Naive thymus-derived CD4-positive, alpha-beta T cell (primary cell): ENCODE data around the gene STK39. TPM values are rescaled to one million over a fixed set of nuclear protein-coding genes. Genes with fewer than 3 reads are reported as not detected.

Source experiments
- ATAC-seq: fragments of 150-1000 bp; cut with Tn5 transposase; 2 replicates; pipeline ENCODE4 v1.10.0; 2021; ENCODE audit warnings: mild to moderate bottlenecking, moderate library complexity
- CTCF ChIA-PET: fragments of 350-600 bp; sonication (Branson Sonifier 250); formaldehyde crosslinking; loops from one replicate; lab custom pipeline; 2021; ENCODE audit warnings: antibody characterized with exemption; lab: Charles Lee
- POLR2A ChIA-PET: fragments of 350-600 bp; sonication (Branson Sonifier 250); formaldehyde crosslinking; loops from one replicate; lab custom pipeline; 2021; ENCODE audit warnings: antibody characterized with exemption, inconsistent platforms; lab: Charles Lee
- DNase-seq, 9 donors: peaks; one replicate each; pipeline versions ENCODE4 v3.0.0 to v3.0.0-alpha.2; 2020 to 2022; ENCODE audit warnings: mixed read lengths in 1 of 9
- H3K27ac ChIP-seq: one replicate; pipeline ENCODE4 v1.7.0; 2013; ENCODE audit warnings: mild to moderate bottlenecking, low read depth, low read length, moderate library complexity
- H3K27me3 ChIP-seq, 2 donors: one replicate each; pipeline ENCODE4 v1.7.0; 2013; ENCODE audit warnings: low read length in 2 of 2, mild to moderate bottlenecking in 2 of 2, moderate library complexity in 2 of 2; ENCODE audit not compliant: control insufficient read depth in 2 of 2, insufficient read depth in 2 of 2
- H3K36me3 ChIP-seq, 3 experiments: 1 replicate in 2 of 3; 2 replicates in 1 of 3; pipeline ENCODE4 v1.7.0; 2013; ENCODE audit warnings: low read length in 3 of 3, mild to moderate bottlenecking in 3 of 3, moderate library complexity in 1 of 3; ENCODE audit not compliant: insufficient read depth in 3 of 3, control insufficient read depth in 2 of 3
- H3K4me1 ChIP-seq, 2 donors: one replicate each; pipeline ENCODE4 v1.7.0; 2013; ENCODE audit warnings: low read length in 2 of 2, mild to moderate bottlenecking in 2 of 2, moderate library complexity in 1 of 2; ENCODE audit not compliant: control insufficient read depth in 2 of 2, insufficient read depth in 2 of 2
- H3K4me3 ChIP-seq: 2 replicates; pipeline ENCODE4 v1.7.0; 2013; ENCODE audit warnings: mild to moderate bottlenecking, low read length
- H3K9me3 ChIP-seq, 3 experiments: 1 replicate in 2 of 3; 2 replicates in 1 of 3; pipeline ENCODE4 v1.7.0; 2013; ENCODE audit warnings: low read length in 3 of 3; ENCODE audit not compliant: control insufficient read depth in 2 of 3
- H3K27ac Mint-ChIP-seq, 9 donors: one replicate each; pipeline ENCODE4 v1.8.0; 2020 to 2022; ENCODE audit warnings: mixed read lengths in 9 of 9, mild to moderate bottlenecking in 8 of 9, moderate library complexity in 5 of 9, inconsistent platforms in 2 of 9
- H3K27me3 Mint-ChIP-seq, 5 donors: one replicate each; pipeline ENCODE4 v1.8.0; 2021 to 2022; ENCODE audit warnings: mixed read lengths in 5 of 5, mild to moderate bottlenecking in 1 of 5
- H3K36me3 Mint-ChIP-seq, 5 donors: one replicate each; pipeline ENCODE4 v1.8.0; 2020 to 2022; ENCODE audit warnings: mixed read lengths in 5 of 5, mild to moderate bottlenecking in 3 of 5, inconsistent platforms in 1 of 5
- H3K4me1 Mint-ChIP-seq, 7 donors: one replicate each; pipeline ENCODE4 v1.8.0; 2020 to 2022; ENCODE audit warnings: mixed read lengths in 7 of 7, mild to moderate bottlenecking in 3 of 7, inconsistent platforms in 1 of 7
- H3K4me3 Mint-ChIP-seq, 10 donors: one replicate each; pipeline ENCODE4 v1.8.0; 2020 to 2022; ENCODE audit warnings: mild to moderate bottlenecking in 10 of 10, mixed read lengths in 10 of 10, moderate library complexity in 6 of 10, inconsistent platforms in 2 of 10
- H3K9me3 Mint-ChIP-seq, 11 donors: one replicate each; pipeline ENCODE4 v1.8.0; 2020 to 2022; ENCODE audit warnings: mixed read lengths in 11 of 11, mild to moderate bottlenecking in 4 of 11, inconsistent platforms in 1 of 11, moderate library complexity in 1 of 11
- intact Hi-C, 2 donors: fragments of 100-400 bp; cut with micrococcal nuclease; formaldehyde crosslinking; loops; one replicate each; pipeline ENCODE4 v1.15.1; 2023
- polyA plus RNA-seq, 2 donors: library from polyadenylated mRNA; unstranded; fragments of 300-500 nt; fragmentation: Illumina TruSeq; gene quantifications; one replicate each; pipeline ENCODE4 v1.2.3, GENCODE V29; 2021
- total RNA-seq, 6 experiments: library from RNA in 5 of 6; stranded (reverse) in 5 of 6; gene quantifications; 1 replicate in 5 of 6; 2 replicates in 1 of 6; pipeline ENCODE4 v1.2.3 and lab custom pipeline; 2021 to 2026

STK39 gene
- total and polyA plus RNA-seq, 7 experiments from 2014 or later = 2.7 to 33.9 (median 16.9) TPM

GRCh38 chr2:168005586-168005985 is 241.8 kb downstream of the STK39 start:
- Histone ChIP-seq H3K27ac (no peak overlapping the region), H3K4me3 (no peak overlapping the region), H3K4me1 (peaks cover 0 to 4% of the 10 kb centered on the region in 2 donors), H3K27me3 (no peaks in the 10 kb centered on the region), H3K36me3 (peaks cover 0 to 10% (median 0%) of the 10 kb centered on the region in 3 experiments), H3K9me3 (no peaks in the 10 kb centered on the region)
- ChIA-PET POLR2A (no interaction called here), CTCF (no interaction called here)
- Mint-ChIP-seq H3K27me3 (no peaks in the 10 kb centered on the region), H3K36me3 (peaks cover 12 to 76% (median 50%) of the 10 kb centered on the region in 5 donors), H3K4me3 (no peak overlapping the region), H3K4me1 (peaks cover 0 to 19% (median 0%) of the 10 kb centered on the region in 7 donors), H3K9me3 (peaks cover 0 to 9% (median 0%) of the 10 kb centered on the region in 11 donors), H3K27ac (no peak overlapping the region)
- no peak for DNase-seq
- intact Hi-C loops = no loop called here
- no peak for ATAC-seq

GRCh38 chr2:168003876-168004275 is 243.5 kb downstream of the STK39 start:
- H3K4me1 Mint-ChIP-seq = peaks cover 0 to 19% (median 0%) of the 10 kb centered on the region in 7 donors
- ChIA-PET CTCF (no interaction called here), POLR2A (no interaction called here)
- intact Hi-C loops = no loop called here
- H3K27me3 Mint-ChIP-seq = no peaks in the 10 kb centered on the region
- H3K9me3 Mint-ChIP-seq = peaks cover 0 to 9% (median 0%) of the 10 kb centered on the region in 11 donors
- Histone ChIP-seq H3K4me1 (peaks cover 0 to 4% of the 10 kb centered on the region in 2 donors), H3K36me3 (peaks cover 0 to 10% (median 0%) of the 10 kb centered on the region in 3 experiments), H3K27ac (no peak overlapping the region), H3K27me3 (no peaks in the 10 kb centered on the region), H3K9me3 (no peaks in the 10 kb centered on the region), H3K4me3 (no peak overlapping the region)
- peaks cover 12 to 69% (median 45%) of the 10 kb centered on the region in 5 donors for H3K36me3 Mint-ChIP-seq
- no peak for ATAC-seq
- H3K27ac Mint-ChIP-seq = peak overlapping the region in 1 of 9 donors; percentile 11
- no peak for DNase-seq
- no peak overlapping the region for H3K4me3 Mint-ChIP-seq

- DNase-seq = no peak
- Mint-ChIP-seq H3K4me1 (peaks cover 0 to 19% (median 0%) of the 10 kb centered on the region in 7 donors), H3K4me3 (peak overlapping the region in 1 of 10 donors; percentile 65), H3K36me3 (peaks cover 8 to 68% (median 34%) of the 10 kb centered on the region in 5 donors), H3K27me3 (no peaks in the 10 kb centered on the region), H3K27ac (peak overlapping the region in 1 of 9 donors; percentile 64), H3K9me3 (peaks cover 0 to 7% (median 0%) of the 10 kb centered on the region in 11 donors)
- no peak overlapping the region for H3K27ac ChIP-seq
- no peak for ATAC-seq
- H3K4me3 ChIP-seq = no peak overlapping the region
- H3K36me3 ChIP-seq = peaks cover 0 to 3% (median 0%) of the 10 kb centered on the region in 3 experiments
- H3K27me3 ChIP-seq = no peaks in the 10 kb centered on the region
- no peaks in the 10 kb centered on the region for H3K9me3 ChIP-seq
- intact Hi-C loops = no loop called here
- H3K4me1 ChIP-seq = peaks cover 0 to 4% of the 10 kb centered on the region in 2 donors
- ChIA-PET CTCF (no interaction called here), POLR2A (no interaction called here)
These were observed 245.3 kb downstream of the STK39 start for GRCh38 chr2:168002021-168002553.

- Histone ChIP-seq H3K36me3 (no peaks in the 10 kb centered on the region), H3K4me1 (no peaks in the 10 kb centered on the region), H3K27me3 (no peaks in the 10 kb centered on the region), H3K4me3 (no peak overlapping the region), H3K9me3 (no peaks in the 10 kb centered on the region), H3K27ac (no peak overlapping the region)
- peaks cover 0 to 16% (median 6%) of the 10 kb centered on the region in 7 donors for H3K4me1 Mint-ChIP-seq
- ChIA-PET CTCF (no interaction called here), POLR2A (no interaction called here)
- peaks cover 0 to 4% (median 0%) of the 10 kb centered on the region in 11 donors for H3K9me3 Mint-ChIP-seq
- no peak overlapping the region for H3K27ac Mint-ChIP-seq
- H3K36me3 Mint-ChIP-seq = peaks cover 8 to 29% (median 24%) of the 10 kb centered on the region in 5 donors
- H3K27me3 Mint-ChIP-seq = no peaks in the 10 kb centered on the region
- ATAC-seq (no peak), DNase-seq (no peak)
- intact Hi-C loops = no loop called here
- H3K4me3 Mint-ChIP-seq = peak overlapping the region in 1 of 10 donors; percentile 23
These were observed 255.1 kb downstream of the STK39 start for GRCh38 chr2:167992278-167992677.

- no peak overlapping the region for H3K27ac ChIP-seq
- no peaks in the 10 kb centered on the region for H3K36me3 ChIP-seq
- no peak overlapping the region for H3K4me3 Mint-ChIP-seq
- intact Hi-C loops = no loop called here
- ChIA-PET POLR2A (no interaction called here), CTCF (interaction anchor here (0.6 kb wide), 1 partner anchor 13 kb away, joined by 4 read pairs; no protein-coding TSS in a partner anchor)
- H3K4me3 ChIP-seq = no peak overlapping the region
- no peaks in the 10 kb centered on the region for H3K9me3 ChIP-seq
- H3K36me3 Mint-ChIP-seq = peaks cover 2 to 23% (median 14%) of the 10 kb centered on the region in 5 donors
- ATAC-seq (no peak), DNase-seq (no peak)
- no peaks in the 10 kb centered on the region for H3K27me3 Mint-ChIP-seq
- no peaks in the 10 kb centered on the region for H3K4me1 ChIP-seq
- peaks cover 0 to 16% (median 6%) of the 10 kb centered on the region in 7 donors for H3K4me1 Mint-ChIP-seq
- no peak overlapping the region for H3K27ac Mint-ChIP-seq
- H3K9me3 Mint-ChIP-seq = peaks cover 0 to 4% (median 0%) of the 10 kb centered on the region in 11 donors
- H3K27me3 ChIP-seq = no peaks in the 10 kb centered on the region
These were observed 257.3 kb downstream of the STK39 start for GRCh38 chr2:167990062-167990461.

GRCh38 chr2:167988296-167988695 is 259.1 kb downstream of the STK39 start:
- intact Hi-C loops = no loop called here
- ChIA-PET POLR2A (no interaction called here), CTCF (no interaction called here)
- H3K4me3 ChIP-seq = no peak overlapping the region
- H3K9me3 ChIP-seq = no peaks in the 10 kb centered on the region
- Mint-ChIP-seq H3K4me3 (no peak overlapping the region), H3K27me3 (no peaks in the 10 kb centered on the region), H3K9me3 (peaks cover 0 to 4% (median 0%) of the 10 kb centered on the region in 11 donors), H3K4me1 (peaks cover 0 to 16% (median 6%) of the 10 kb centered on the region in 7 donors), H3K27ac (no peak overlapping the region), H3K36me3 (peaks cover 4 to 38% (median 26%) of the 10 kb centered on the region in 5 donors)
- no peaks in the 10 kb centered on the region for H3K4me1 ChIP-seq
- ATAC-seq = no peak
- DNase-seq = no peak
- H3K36me3 ChIP-seq = no peaks in the 10 kb centered on the region
- H3K27me3 ChIP-seq = no peaks in the 10 kb centered on the region
- no peak overlapping the region for H3K27ac ChIP-seq

- Histone ChIP-seq H3K4me1 (no peaks in the 10 kb centered on the region), H3K9me3 (no peaks in the 10 kb centered on the region), H3K27ac (no peak overlapping the region), H3K4me3 (no peak overlapping the region), H3K36me3 (peaks cover 0 to under 1% (median 0%) of the 10 kb centered on the region in 3 experiments), H3K27me3 (no peaks in the 10 kb centered on the region)
- H3K4me3 Mint-ChIP-seq = no peak overlapping the region
- H3K36me3 Mint-ChIP-seq = peaks cover 4 to 45% (median 26%) of the 10 kb centered on the region in 5 donors
- ChIA-PET POLR2A (no interaction called here), CTCF (no interaction called here)
- H3K9me3 Mint-ChIP-seq = peaks cover 0 to 4% (median 0%) of the 10 kb centered on the region in 11 donors
- no peaks in the 10 kb centered on the region for H3K27me3 Mint-ChIP-seq
- intact Hi-C loops = no loop called here
- no peak overlapping the region for H3K27ac Mint-ChIP-seq
- ATAC-seq = no peak
- no peak for DNase-seq
- peaks cover 0 to 9% (median 0%) of the 10 kb centered on the region in 7 donors for H3K4me1 Mint-ChIP-seq
These were observed 259.8 kb downstream of the STK39 start for GRCh38 chr2:167987558-167987957.
